Natural killer cell (primary cell): Measurements from ENCODE around the gene NAPEPLD. TPM values are rescaled to one million over a fixed set of nuclear protein-coding genes. Genes with fewer than 3 reads are reported as not detected.
"Not testable (repeated sequence)": the region's sequence is repeated elsewhere in the genome, so short reads cannot be mapped to it uniquely, and the experiment has no call there.

ENCODE experiments used
- ATAC-seq, 3 donors: fragments of 150-1000 bp in 2 of 3; fragments of 200-7000 bp in 1 of 3; cut with Tn5 transposase; 1 replicate in 1 of 3; 2 replicates in 2 of 3; pipeline ENCODE4 v1.10.0; 2021; ENCODE audit warnings: mild to moderate bottlenecking in 2 of 3, moderate library complexity in 2 of 3
- DNase-seq, 2 donors: peaks; one replicate each; pipeline versions ENCODE4 v3.0.0 to v3.0.0-alpha.2; 2013 to 2021; ENCODE audit warnings: mixed read lengths in 1 of 2
- H3K27ac ChIP-seq: one replicate; pipeline ENCODE4 v1.5.1; 2013; ENCODE audit warnings: mild to moderate bottlenecking, low read length
- H3K27me3 ChIP-seq: one replicate; pipeline ENCODE4 v1.6.1; 2013; ENCODE audit warnings: low read length; ENCODE audit not compliant: control insufficient read depth, insufficient read depth
- H3K36me3 ChIP-seq: one replicate; pipeline ENCODE4 v1.6.1; 2013; ENCODE audit warnings: low read length; ENCODE audit not compliant: control insufficient read depth, insufficient read depth
- H3K4me1 ChIP-seq: one replicate; pipeline ENCODE4 v1.6.1; 2013; ENCODE audit warnings: low read length; ENCODE audit not compliant: control insufficient read depth, insufficient read depth
- H3K4me3 ChIP-seq: one replicate; pipeline ENCODE4 v1.5.1; 2013; ENCODE audit warnings: low read length
- H3K9me3 ChIP-seq: one replicate; pipeline ENCODE4 v1.6.1; 2013; ENCODE audit warnings: low read length; ENCODE audit not compliant: control insufficient read depth, insufficient read depth
- H3K27ac Mint-ChIP-seq, 2 donors: one replicate each; pipeline ENCODE4 v1.8.0; 2022; ENCODE audit warnings: mild to moderate bottlenecking in 2 of 2, mixed read lengths in 2 of 2, moderate library complexity in 1 of 2
- H3K27me3 Mint-ChIP-seq, 2 donors: one replicate each; pipeline ENCODE4 v1.8.0; 2022; ENCODE audit warnings: low read depth in 2 of 2, mixed read lengths in 2 of 2
- H3K36me3 Mint-ChIP-seq: one replicate; pipeline ENCODE4 v1.8.0; 2022; ENCODE audit warnings: mixed read lengths
- H3K4me1 Mint-ChIP-seq, 2 donors: one replicate each; pipeline ENCODE4 v1.8.0; 2022; ENCODE audit warnings: mixed read lengths in 2 of 2
- H3K4me3 Mint-ChIP-seq: one replicate; pipeline ENCODE4 v1.8.0; 2022; ENCODE audit warnings: mild to moderate bottlenecking, moderate library complexity, mixed read lengths
- H3K9me3 Mint-ChIP-seq, 2 donors: one replicate each; pipeline ENCODE4 v1.8.0; 2022; ENCODE audit warnings: mixed read lengths in 2 of 2
- CTCF ChIP-seq: fragments of 200-600 bp; IDR thresholded peaks from one replicate; pipeline ENCODE4 v1.8.0; 2022; ENCODE audit warnings: antibody characterized with exemption
- WGBS: methylation state at CpG from one replicate; pipeline ENCODE4 v1.1.7; 2013; ENCODE audit warnings: missing lambda C conversion rate; ENCODE audit not compliant: insufficient coverage; 5-methylcytosine and 5-hydroxymethylcytosine counted together
- intact Hi-C: fragments of 100-400 bp; cut with micrococcal nuclease; formaldehyde crosslinking; loops from one replicate; pipeline ENCODE4 v1.14.2; 2022
- total RNA-seq, 4 donors: library from RNA; stranded (reverse); fragments of 120-200 nt in 1 of 4; gene quantifications; one replicate each; pipeline versions ENCODE4 v1.2.3 to v1.2.4, GENCODE V29; 2013 to 2022

NAPEPLD gene
- total RNA-seq, 3 donors from 2014 or later (not counting 1 experiment from before 2014, with no cell fraction given), result 5.3 to 6.7 (median 5.9) TPM

- Mint-ChIP-seq H3K36me3 (no peaks in the 10 kb centered on the region), H3K27ac (no peak overlapping the region), H3K4me1 (peaks cover 22% of the 10 kb centered on the region in 2 donors), H3K27me3 (no peaks in the 10 kb centered on the region), H3K9me3 (no peaks in the 10 kb centered on the region), H3K4me3 (no peak overlapping the region)
- 89% methylated on average over 4 of the region's 6 CpGs for WGBS
- ATAC-seq (no peak), DNase-seq (no peak)
- H3K27ac ChIP-seq, result no peak overlapping the region
- H3K4me3 ChIP-seq, result no peak overlapping the region
- intact Hi-C loops, result no loop called here
- TF ChIP-seq CTCF, result no peak
- H3K4me1 ChIP-seq, result peaks cover 5% of the 10 kb centered on the region
- H3K36me3 ChIP-seq, result no peaks in the 10 kb centered on the region
- no peaks in the 10 kb centered on the region for H3K9me3 ChIP-seq
- no peaks in the 10 kb centered on the region for H3K27me3 ChIP-seq
These were observed 5.1 kb upstream of the NAPEPLD start for GRCh38 chr7:103154042-103154441.

- 95% methylated on average over 20 of the region's 23 CpGs for WGBS
- H3K4me1 Mint-ChIP-seq, result peaks cover 26% of the 10 kb centered on the region in 2 donors
- H3K27me3 Mint-ChIP-seq, H3K4me3 Mint-ChIP-seq, DNase-seq, H3K27ac ChIP-seq, H3K27me3 ChIP-seq, H3K9me3 Mint-ChIP-seq, H3K36me3 Mint-ChIP-seq, H3K9me3 ChIP-seq, H3K36me3 ChIP-seq, ATAC-seq, H3K4me3 ChIP-seq, intact Hi-C loops: not testable (repeated sequence)
- peaks cover 12% of the 10 kb centered on the region for H3K4me1 ChIP-seq
- peak overlapping the region in 1 of 2 donors; percentile 4 for H3K27ac Mint-ChIP-seq
These were observed 4.1 kb upstream of the NAPEPLD start for GRCh38 chr7:103152744-103153617.

GRCh38 chr7:103151993-103152676, 3.2 kb upstream of the NAPEPLD start:
- ATAC-seq, H3K36me3 Mint-ChIP-seq, H3K27me3 ChIP-seq, H3K4me3 Mint-ChIP-seq, H3K36me3 ChIP-seq, H3K9me3 Mint-ChIP-seq, H3K27ac Mint-ChIP-seq, H3K4me3 ChIP-seq, H3K9me3 ChIP-seq, H3K27me3 Mint-ChIP-seq, intact Hi-C loops, DNase-seq, H3K27ac ChIP-seq: not testable (repeated sequence)
- H3K4me1 Mint-ChIP-seq, result peaks cover 31 to 34% of the 10 kb centered on the region in 2 donors
- over 99% methylated on average over 8 of the region's 8 CpGs for WGBS
- H3K4me1 ChIP-seq, result peaks cover 12% of the 10 kb centered on the region

GRCh38 chr7:103150192-103150591, 1.3 kb upstream of the NAPEPLD start:
- peak overlapping the region; percentile 85 to 94 for H3K27ac Mint-ChIP-seq
- DNase-seq, result no peak
- ATAC-seq, result no peak
- Histone ChIP-seq H3K9me3 (no peaks in the 10 kb centered on the region), H3K27me3 (no peaks in the 10 kb centered on the region), H3K36me3 (no peaks in the 10 kb centered on the region), H3K27ac (no peak overlapping the region), H3K4me1 (peaks cover 12% of the 10 kb centered on the region), H3K4me3 (no peak overlapping the region)
- no peaks in the 10 kb centered on the region for H3K9me3 Mint-ChIP-seq
- peak overlapping the region; percentile 93 for H3K4me3 Mint-ChIP-seq
- no peak for TF ChIP-seq CTCF
- intact Hi-C loops, result no loop called here
- H3K4me1 Mint-ChIP-seq, result peaks cover 35 to 36% of the 10 kb centered on the region in 2 donors
- H3K36me3 Mint-ChIP-seq, result peaks cover 6% of the 10 kb centered on the region
- no peaks in the 10 kb centered on the region for H3K27me3 Mint-ChIP-seq
